CD4-positive, alpha-beta T cell (primary cell): ENCODE data around the gene SPACA6. TPM values are rescaled to one million over a fixed set of nuclear protein-coding genes. Genes with fewer than 3 reads are reported as not detected.
"Not testable (repeated sequence)": the region's sequence is repeated elsewhere in the genome, so short reads cannot be mapped to it uniquely, and the experiment has no call there.

Experiments used
- ATAC-seq: fragments of 200-7000 bp; cut with Tn5 transposase; one replicate; pipeline ENCODE4 v1.10.0; 2022; ENCODE audit warnings: mild to moderate bottlenecking; ENCODE audit not compliant: poor library complexity
- CTCF ChIA-PET: fragments of 350-600 bp; sonication (Branson Sonifier 250); formaldehyde crosslinking; loops from one replicate; lab custom pipeline; 2021; ENCODE audit warnings: antibody characterized with exemption, inconsistent platforms; lab: Charles Lee
- POLR2A ChIA-PET: fragments of 350-600 bp; sonication (Branson Sonifier 250); formaldehyde crosslinking; loops from one replicate; lab custom pipeline; 2021; ENCODE audit warnings: antibody characterized with exemption, inconsistent platforms; lab: Charles Lee
- DNase-seq, 14 experiments: peaks; one replicate each; pipeline ENCODE4 v3.0.0-alpha.2; 2013 to 2020; ENCODE audit warnings: mixed read lengths in 2 of 14
- H3K27ac ChIP-seq, 2 donors: one replicate each; pipeline versions ENCODE4 v1.5.1 to v1.7.0; 2013; ENCODE audit warnings: low read length in 2 of 2, low read depth in 1 of 2, mild to moderate bottlenecking in 1 of 2
- H3K27me3 ChIP-seq, 2 experiments: 1 replicate in 1 of 2; 2 replicates in 1 of 2; pipeline versions ENCODE4 v1.6.1 to v1.7.0; 2013; ENCODE audit warnings: low read length in 2 of 2, control low read depth in 1 of 2, mild to moderate bottlenecking in 1 of 2, moderate library complexity in 1 of 2; ENCODE audit not compliant: insufficient read depth in 2 of 2, control insufficient read depth in 1 of 2
- H3K36me3 ChIP-seq: one replicate; pipeline ENCODE4 v1.6.1; 2013; ENCODE audit warnings: low read length, control low read depth; ENCODE audit not compliant: insufficient read depth
- H3K4me1 ChIP-seq: one replicate; pipeline ENCODE4 v1.6.1; 2013; ENCODE audit warnings: low read length, control low read depth; ENCODE audit not compliant: insufficient read depth
- H3K4me3 ChIP-seq: one replicate; pipeline ENCODE4 v1.5.1; 2013; ENCODE audit warnings: mild to moderate bottlenecking, low read length, moderate library complexity
- H3K9me3 ChIP-seq, 2 experiments: 1 replicate in 1 of 2; 2 replicates in 1 of 2; pipeline versions ENCODE4 v1.6.1 to v1.7.0; 2013; ENCODE audit warnings: low read length in 2 of 2, mild to moderate bottlenecking in 2 of 2, control low read depth in 1 of 2, moderate library complexity in 1 of 2; ENCODE audit not compliant: control insufficient read depth in 1 of 2, insufficient read depth in 1 of 2
- H3K27ac Mint-ChIP-seq: one replicate; pipeline ENCODE4 v1.8.0; 2020; ENCODE audit warnings: mixed read lengths
- H3K27me3 Mint-ChIP-seq: one replicate; pipeline ENCODE4 v1.8.0; 2021; ENCODE audit warnings: mixed read lengths
- H3K36me3 Mint-ChIP-seq: one replicate; pipeline ENCODE4 v1.8.0; 2021; ENCODE audit warnings: low read depth, mixed read lengths
- H3K4me1 Mint-ChIP-seq: one replicate; pipeline ENCODE4 v1.8.0; 2021; ENCODE audit warnings: low read depth, mixed read lengths
- H3K4me3 Mint-ChIP-seq: one replicate; pipeline ENCODE4 v1.8.0; 2020; ENCODE audit warnings: mild to moderate bottlenecking, mixed read lengths
- H3K9me3 Mint-ChIP-seq: one replicate; pipeline ENCODE4 v1.8.0; 2020; ENCODE audit warnings: mixed read lengths
- intact Hi-C, 2 experiments: fragments of 100-400 bp; cut with DNase I in 1 of 2; cut with micrococcal nuclease in 1 of 2; formaldehyde crosslinking; loops; one replicate each; pipeline versions ENCODE4 v1.15.1 to v1.9.0; 2023 to 2025; cut with DNase I, micrococcal nuclease
- polyA plus RNA-seq, 2 donors: library from polyadenylated mRNA; unstranded; fragments of 120-200 nt; gene quantifications; one replicate each; pipeline ENCODE4 v1.2.1, GENCODE V29; 2013
- total RNA-seq, 174 experiments: library from RNA in 2 of 174; stranded (reverse) in 2 of 174; gene quantifications; one replicate each; pipeline ENCODE4 v1.2.3 and lab custom pipeline; 2021 to 2026
- TF ChIP-seq, protein P1 (sequence below): fragments of 200-600 bp; IDR thresholded peaks from one replicate; pipeline ENCODE4 v1.8.0; 2022; ENCODE audit warnings: antibody characterized with exemption, mild to moderate bottlenecking

SPACA6 gene
- total RNA-seq: 1 to 10 TPM; 2.8 to 3.6 TPM
- polyA plus RNA-seq (2013, experiment 1 of 2): 2.1 TPM
- 2.3 TPM for polyA plus RNA-seq (2013, experiment 2 of 2)
- 0.74 to 6.6 (median 2.9) reads per million in 172 experiments for total RNA-seq (lab: John Stamatoyannopoulos, UW)

GRCh38 chr19:51693260-51693659 is at the start of gene SPACA6:
Gene SPACA6 (plus strand): TSS chr19:51693330. CDS start chr19:51693527, 197 bp downstream.
- H3K4me3 ChIP-seq: no peak within 1 kb of the TSS
- DNase-seq (no peak), ATAC-seq (no peak)
- no peaks in the 10 kb centered on the region for H3K9me3 Mint-ChIP-seq
- CTCF ChIA-PET: no interaction called here
- H3K27ac Mint-ChIP-seq: no peak within 1 kb of the TSS
- peak within 1 kb of the TSS; percentile 42 for H3K4me3 Mint-ChIP-seq
- H3K4me1 Mint-ChIP-seq: peaks cover 15% of the 10 kb centered on the region
- H3K27ac ChIP-seq: no peak within 1 kb of the TSS
- peaks cover 0 to 4% of the 10 kb centered on the region in 2 experiments for H3K9me3 ChIP-seq
- POLR2A ChIA-PET: no interaction called here
- intact Hi-C loops: loop anchor here in 1 of 2 experiments (10.0 kb wide), 1 partner anchor 888 kb away; no protein-coding TSS in a partner anchor
- TF ChIP-seq, protein P1, sequence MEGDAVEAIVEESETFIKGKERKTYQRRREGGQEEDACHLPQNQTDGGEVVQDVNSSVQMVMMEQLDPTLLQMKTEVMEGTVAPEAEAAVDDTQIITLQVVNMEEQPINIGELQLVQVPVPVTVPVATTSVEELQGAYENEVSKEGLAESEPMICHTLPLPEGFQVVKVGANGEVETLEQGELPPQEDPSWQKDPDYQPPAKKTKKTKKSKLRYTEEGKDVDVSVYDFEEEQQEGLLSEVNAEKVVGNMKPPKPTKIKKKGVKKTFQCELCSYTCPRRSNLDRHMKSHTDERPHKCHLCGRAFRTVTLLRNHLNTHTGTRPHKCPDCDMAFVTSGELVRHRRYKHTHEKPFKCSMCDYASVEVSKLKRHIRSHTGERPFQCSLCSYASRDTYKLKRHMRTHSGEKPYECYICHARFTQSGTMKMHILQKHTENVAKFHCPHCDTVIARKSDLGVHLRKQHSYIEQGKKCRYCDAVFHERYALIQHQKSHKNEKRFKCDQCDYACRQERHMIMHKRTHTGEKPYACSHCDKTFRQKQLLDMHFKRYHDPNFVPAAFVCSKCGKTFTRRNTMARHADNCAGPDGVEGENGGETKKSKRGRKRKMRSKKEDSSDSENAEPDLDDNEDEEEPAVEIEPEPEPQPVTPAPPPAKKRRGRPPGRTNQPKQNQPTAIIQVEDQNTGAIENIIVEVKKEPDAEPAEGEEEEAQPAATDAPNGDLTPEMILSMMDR: no peak
- no peaks in the 10 kb centered on the region for H3K36me3 ChIP-seq
- peaks cover 4% of the 10 kb centered on the region for H3K36me3 Mint-ChIP-seq
- no peaks in the 10 kb centered on the region for H3K27me3 ChIP-seq
- no peaks in the 10 kb centered on the region for H3K27me3 Mint-ChIP-seq
- H3K4me1 ChIP-seq: peaks cover 30% of the 10 kb centered on the region

DNA sequence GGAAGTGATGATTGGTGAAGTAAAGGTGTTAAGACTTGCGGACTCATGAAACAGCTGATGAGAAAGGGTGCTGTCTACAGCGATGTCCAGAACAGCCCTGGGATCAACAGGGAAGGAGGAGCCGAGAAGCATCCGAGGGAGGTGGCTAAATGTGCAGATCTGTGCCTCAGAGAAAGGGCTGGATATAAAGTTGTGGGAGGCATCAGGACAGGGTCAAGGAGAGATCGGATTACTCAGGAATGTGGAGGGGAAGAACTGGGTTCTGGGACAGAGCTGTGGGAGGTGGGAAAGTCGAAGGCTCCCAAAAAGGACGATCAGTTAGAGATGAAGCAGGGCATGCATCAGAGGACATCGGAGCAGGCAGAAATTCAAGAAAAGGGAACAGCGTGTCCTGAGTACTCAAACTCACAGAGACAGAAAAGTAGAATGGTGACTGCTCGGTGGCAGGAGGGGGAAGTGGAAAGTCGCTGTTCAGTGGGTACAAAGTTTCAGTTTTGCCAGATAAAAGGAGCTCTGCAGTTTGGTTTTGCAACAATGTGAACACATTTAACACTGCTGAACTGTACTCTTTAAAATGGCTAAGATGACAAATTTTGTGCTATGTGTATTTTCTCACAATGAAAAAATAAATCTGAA is 48.4 kb upstream of the SPACA6 start:
- peaks cover 60% of the 10 kb centered on the region for H3K27me3 Mint-ChIP-seq
- Histone ChIP-seq H3K9me3 (peaks cover 0 to 4% of the 10 kb centered on the region in 2 experiments), H3K4me3 (peak overlapping the region; percentile 14), H3K36me3 (no peaks in the 10 kb centered on the region), H3K4me1 (no peaks in the 10 kb centered on the region), H3K27ac (no peak overlapping the region), H3K27me3 (peaks cover 10 to 12% of the 10 kb centered on the region in 2 experiments)
- H3K4me3 Mint-ChIP-seq: no peak overlapping the region
- intact Hi-C loops: no loop called here
- H3K4me1 Mint-ChIP-seq: no peaks in the 10 kb centered on the region
- ATAC-seq (no peak), DNase-seq (no peak)
- no peaks in the 10 kb centered on the region for H3K9me3 Mint-ChIP-seq
- CTCF ChIA-PET: interaction anchor here (1.4 kb wide), 1 partner anchor 10 kb away, joined by 3 read pairs; no protein-coding TSS in a partner anchor
- TF ChIP-seq, protein P1: no peak
- H3K36me3 Mint-ChIP-seq: no peaks in the 10 kb centered on the region
- POLR2A ChIA-PET: no interaction called here
- no peak overlapping the region for H3K27ac Mint-ChIP-seq

DNA sequence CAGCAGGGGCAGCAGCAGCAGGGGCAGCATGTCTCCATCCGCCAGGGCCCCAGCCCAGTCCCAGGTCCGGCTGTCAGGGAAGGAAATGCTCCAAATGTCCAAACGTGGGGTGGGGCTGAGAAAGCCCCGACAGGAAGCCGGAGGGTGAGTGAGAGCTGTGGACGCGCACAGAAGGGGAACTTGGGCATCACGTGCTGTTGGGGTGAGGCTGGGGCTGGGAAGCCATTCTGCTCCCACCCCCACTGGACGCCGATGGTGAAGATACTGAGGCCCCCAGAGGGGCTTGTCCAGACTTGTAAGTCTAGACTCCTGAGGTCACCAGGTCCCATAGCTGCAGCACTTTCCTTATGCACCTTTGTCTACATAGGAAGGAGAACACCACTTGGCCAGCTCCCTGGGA is 46.4 kb upstream of the SPACA6 start, which contains the start of gene SIGLEC14:
TSS of gene SIGLEC14 (minus strand) at position 96 of the 400 bp plus-strand sequence. CDS start at position 30, 66 bp downstream.
- H3K4me1 Mint-ChIP-seq, POLR2A ChIA-PET, ATAC-seq, H3K9me3 ChIP-seq, H3K4me1 ChIP-seq, DNase-seq, CTCF ChIA-PET, H3K27ac ChIP-seq, H3K36me3 ChIP-seq, H3K27ac Mint-ChIP-seq, H3K36me3 Mint-ChIP-seq, intact Hi-C loops, H3K4me3 Mint-ChIP-seq, H3K9me3 Mint-ChIP-seq: not testable (repeated sequence)
- H3K4me3 ChIP-seq: peak within 1 kb of the TSS; percentile 14
- H3K27me3 Mint-ChIP-seq: peaks cover 51% of the 10 kb centered on the region
- peaks cover 6 to 13% of the 10 kb centered on the region in 2 experiments for H3K27me3 ChIP-seq
